Activated T-cell treated with anti-CD3 and anti-CD28 coated beads, Interleukin-2, amount 50 U/mL, for 72 hours (primary cell): ENCODE results near the gene IL31RA. TPM values are rescaled to one million over a fixed set of nuclear protein-coding genes. Genes with fewer than 3 reads are reported as not detected.
A peak's percentile ranks its signal among the peaks of the same experiment; 100 is the strongest.

Source experiments
- ATAC-seq, 2 donors: fragments of 150-1000 bp; cut with Tn5 transposase; replicated peaks in 1 of 2; 2 replicates each; pipeline ENCODE4 v1.10.0; 2021; ENCODE audit warnings: moderate library complexity in 2 of 2, mild to moderate bottlenecking in 1 of 2
- DNase-seq, 2 donors: peaks; one replicate each; pipeline ENCODE4 v3.0.0; 2021 to 2022; ENCODE audit warnings: mixed read lengths in 1 of 2
- H3K27ac Mint-ChIP-seq: one replicate; pipeline ENCODE4 v1.8.0; 2022; ENCODE audit warnings: mild to moderate bottlenecking, moderate library complexity, mixed read lengths
- H3K27me3 Mint-ChIP-seq: one replicate; pipeline ENCODE4 v1.8.0; 2022; ENCODE audit warnings: low read depth, mixed read lengths
- H3K36me3 Mint-ChIP-seq, 2 donors: one replicate each; pipeline ENCODE4 v1.8.0; 2022; ENCODE audit warnings: mixed read lengths in 2 of 2, mild to moderate bottlenecking in 1 of 2; ENCODE audit not compliant: insufficient read depth in 2 of 2
- H3K4me1 Mint-ChIP-seq: one replicate; pipeline ENCODE4 v1.8.0; 2022; ENCODE audit warnings: low read depth, mixed read lengths
- H3K4me3 Mint-ChIP-seq, 2 donors: one replicate each; pipeline ENCODE4 v1.8.0; 2022; ENCODE audit warnings: mild to moderate bottlenecking in 2 of 2, mixed read lengths in 2 of 2, moderate library complexity in 2 of 2
- H3K9me3 Mint-ChIP-seq, 2 donors: one replicate each; pipeline ENCODE4 v1.8.0; 2022; ENCODE audit warnings: mixed read lengths in 2 of 2
- total RNA-seq, 2 donors: library from RNA; stranded (reverse); gene quantifications; one replicate each; pipeline ENCODE4 v1.2.3, GENCODE V29; 2022

IL31RA gene
- total RNA-seq, 2 donors from 2014 or later: 0.99 to 3.6 TPM

GRCh38 chr5:55866485-55866884 is 15.3 kb downstream of the IL31RA start:
- Mint-ChIP-seq H3K27ac (no peak overlapping the region), H3K9me3 (peaks cover 0 to 4% of the 10 kb centered on the region in 2 donors), H3K4me3 (no peak overlapping the region), H3K36me3 (peaks cover 0 to 4% of the 10 kb centered on the region in 2 donors), H3K27me3 (no peaks in the 10 kb centered on the region), H3K4me1 (peaks cover 22% of the 10 kb centered on the region)
- ATAC-seq: no peak
- no peak for DNase-seq

GRCh38 chr5:55866934-55867333 is 15.8 kb downstream of the IL31RA start:
- H3K36me3 Mint-ChIP-seq: peaks cover 0 to 2% of the 10 kb centered on the region in 2 donors
- H3K27ac Mint-ChIP-seq: no peak overlapping the region
- H3K4me1 Mint-ChIP-seq: peaks cover 22% of the 10 kb centered on the region
- H3K9me3 Mint-ChIP-seq: peaks cover 0 to 4% of the 10 kb centered on the region in 2 donors
- DNase-seq (no peak), ATAC-seq (no peak)
- no peaks in the 10 kb centered on the region for H3K27me3 Mint-ChIP-seq
- H3K4me3 Mint-ChIP-seq: no peak overlapping the region

- H3K36me3 Mint-ChIP-seq: peaks cover 0 to 2% of the 10 kb centered on the region in 2 donors
- H3K4me1 Mint-ChIP-seq: peaks cover 22% of the 10 kb centered on the region
- no peaks in the 10 kb centered on the region for H3K27me3 Mint-ChIP-seq
- peak; percentile 63 to 75 for DNase-seq
- peak overlapping the region; percentile 18 to 19 for H3K4me3 Mint-ChIP-seq
- no peak overlapping the region for H3K27ac Mint-ChIP-seq
- peaks cover 0 to 4% of the 10 kb centered on the region in 2 donors for H3K9me3 Mint-ChIP-seq
- peak; percentile 99 for ATAC-seq
Measured at GRCh38 chr5:55868846-55869245, 17.7 kb downstream of the IL31RA start.

- Mint-ChIP-seq H3K9me3 (peaks cover 0 to 4% of the 10 kb centered on the region in 2 donors), H3K27ac (no peak overlapping the region), H3K4me1 (peaks cover 22% of the 10 kb centered on the region), H3K36me3 (peaks cover 0 to 2% of the 10 kb centered on the region in 2 donors), H3K27me3 (no peaks in the 10 kb centered on the region), H3K4me3 (no peak overlapping the region)
- DNase-seq (no peak), ATAC-seq (no peak)
Measured at GRCh38 chr5:55869847-55870246, 18.7 kb downstream of the IL31RA start.

- H3K4me1 Mint-ChIP-seq: peaks cover 9% of the 10 kb centered on the region
- ATAC-seq (no peak), DNase-seq (no peak)
- H3K27ac Mint-ChIP-seq: no peak overlapping the region
- H3K4me3 Mint-ChIP-seq: no peak overlapping the region
- no peaks in the 10 kb centered on the region for H3K27me3 Mint-ChIP-seq
- peaks cover 2 to 5% of the 10 kb centered on the region in 2 donors for H3K36me3 Mint-ChIP-seq
- peaks cover 0 to 5% of the 10 kb centered on the region in 2 donors for H3K9me3 Mint-ChIP-seq
Measured at GRCh38 chr5:55873234-55873633, 22.1 kb downstream of the IL31RA start.

GRCh38 chr5:55877655-55878054 is 26.5 kb downstream of the IL31RA start:
- Mint-ChIP-seq H3K27me3 (no peaks in the 10 kb centered on the region), H3K9me3 (peaks cover 0 to 3% of the 10 kb centered on the region in 2 donors), H3K36me3 (peaks cover 2 to 6% of the 10 kb centered on the region in 2 donors), H3K4me1 (no peaks in the 10 kb centered on the region), H3K27ac (no peak overlapping the region), H3K4me3 (no peak overlapping the region)
- ATAC-seq (no peak), DNase-seq (no peak)

- ATAC-seq (no peak), DNase-seq (no peak)
- no peaks in the 10 kb centered on the region for H3K27me3 Mint-ChIP-seq
- no peak overlapping the region for H3K4me3 Mint-ChIP-seq
- peaks cover 2 to 6% of the 10 kb centered on the region in 2 donors for H3K36me3 Mint-ChIP-seq
- H3K4me1 Mint-ChIP-seq: no peaks in the 10 kb centered on the region
- no peak overlapping the region for H3K27ac Mint-ChIP-seq
- peaks cover 0 to 3% of the 10 kb centered on the region in 2 donors for H3K9me3 Mint-ChIP-seq
Measured at GRCh38 chr5:55880453-55880852, 29.3 kb downstream of the IL31RA start.

GRCh38 chr5:55885359-55885758 is 34.2 kb downstream of the IL31RA start:
- ATAC-seq (no peak), DNase-seq (no peak)
- H3K4me1 Mint-ChIP-seq: peaks cover 5% of the 10 kb centered on the region
- H3K9me3 Mint-ChIP-seq: no peaks in the 10 kb centered on the region
- no peaks in the 10 kb centered on the region for H3K36me3 Mint-ChIP-seq
- H3K27ac Mint-ChIP-seq: no peak overlapping the region
- peaks cover 8% of the 10 kb centered on the region for H3K27me3 Mint-ChIP-seq
- no peak overlapping the region for H3K4me3 Mint-ChIP-seq

GRCh38 chr5:55888205-55888604 is 37.0 kb downstream of the IL31RA start:
- H3K4me3 Mint-ChIP-seq: no peak overlapping the region
- DNase-seq: no peak
- no peak overlapping the region for H3K27ac Mint-ChIP-seq
- no peaks in the 10 kb centered on the region for H3K36me3 Mint-ChIP-seq
- H3K4me1 Mint-ChIP-seq: peaks cover 5% of the 10 kb centered on the region
- H3K9me3 Mint-ChIP-seq: no peaks in the 10 kb centered on the region
- ATAC-seq: no peak
- peaks cover 8% of the 10 kb centered on the region for H3K27me3 Mint-ChIP-seq

GRCh38 chr5:55892479-55892878 is 41.3 kb downstream of the IL31RA start:
- H3K4me1 Mint-ChIP-seq: peaks cover 19% of the 10 kb centered on the region
- H3K27ac Mint-ChIP-seq: no peak overlapping the region
- no peaks in the 10 kb centered on the region for H3K36me3 Mint-ChIP-seq
- ATAC-seq (no peak), DNase-seq (no peak)
- H3K27me3 Mint-ChIP-seq: peaks cover 6% of the 10 kb centered on the region
- H3K4me3 Mint-ChIP-seq: no peak overlapping the region
- no peaks in the 10 kb centered on the region for H3K9me3 Mint-ChIP-seq

GRCh38 chr5:55894135-55894534 is 43.0 kb downstream of the IL31RA start:
- H3K27me3 Mint-ChIP-seq: peaks cover 11% of the 10 kb centered on the region
- no peak overlapping the region for H3K4me3 Mint-ChIP-seq
- DNase-seq (no peak), ATAC-seq (peak in 1 of 2 donors; percentile 67)
- H3K9me3 Mint-ChIP-seq: no peaks in the 10 kb centered on the region
- H3K4me1 Mint-ChIP-seq: peaks cover 20% of the 10 kb centered on the region
- H3K27ac Mint-ChIP-seq: no peak overlapping the region
- no peaks in the 10 kb centered on the region for H3K36me3 Mint-ChIP-seq

GRCh38 chr5:55895346-55895745 is 44.2 kb downstream of the IL31RA start:
- no peak overlapping the region for H3K4me3 Mint-ChIP-seq
- peaks cover 31% of the 10 kb centered on the region for H3K4me1 Mint-ChIP-seq
- ATAC-seq (no peak), DNase-seq (no peak)
- no peaks in the 10 kb centered on the region for H3K36me3 Mint-ChIP-seq
- peaks cover 11% of the 10 kb centered on the region for H3K27me3 Mint-ChIP-seq
- no peak overlapping the region for H3K27ac Mint-ChIP-seq
- no peaks in the 10 kb centered on the region for H3K9me3 Mint-ChIP-seq

GRCh38 chr5:55896238-55896637 is 45.1 kb downstream of the IL31RA start:
- Mint-ChIP-seq H3K36me3 (no peaks in the 10 kb centered on the region), H3K4me1 (peaks cover 40% of the 10 kb centered on the region), H3K27ac (no peak overlapping the region), H3K4me3 (no peak overlapping the region), H3K27me3 (peaks cover 11% of the 10 kb centered on the region), H3K9me3 (no peaks in the 10 kb centered on the region)
- DNase-seq (no peak), ATAC-seq (no peak)

GRCh38 chr5:55896663-55897062 is 45.5 kb downstream of the IL31RA start:
- no peak overlapping the region for H3K27ac Mint-ChIP-seq
- H3K36me3 Mint-ChIP-seq: no peaks in the 10 kb centered on the region
- H3K4me3 Mint-ChIP-seq: no peak overlapping the region
- no peaks in the 10 kb centered on the region for H3K9me3 Mint-ChIP-seq
- no peak for ATAC-seq
- peaks cover 11% of the 10 kb centered on the region for H3K27me3 Mint-ChIP-seq
- DNase-seq: no peak
- peaks cover 40% of the 10 kb centered on the region for H3K4me1 Mint-ChIP-seq
